Vagina (tissue), 2 donors: ENCODE data around the gene HNRNPAB.

Experiments used
- CTCF ChIP-seq, 3 experiments: fragments of 450-650 bp in 2 of 3; fragments of 200-600 bp in 1 of 3; sonication (generic) in 1 of 3; IDR thresholded peaks; one replicate each; pipeline ENCODE4 v1.5.1; 2017 to 2019; ENCODE audit warnings: antibody characterized with exemption in 3 of 3, mild to moderate bottlenecking in 2 of 3, moderate library complexity in 2 of 3
- POLR2AphosphoS5 ChIP-seq, 2 donors: sonication (generic); formaldehyde crosslinking; IDR thresholded peaks; one replicate each; pipeline ENCODE4 v1.9.0; 2017; ENCODE audit warnings: antibody characterized with exemption in 2 of 2, mild to moderate bottlenecking in 2 of 2, low read depth in 1 of 2; ENCODE audit not compliant: insufficient read depth in 1 of 2

DNA sequence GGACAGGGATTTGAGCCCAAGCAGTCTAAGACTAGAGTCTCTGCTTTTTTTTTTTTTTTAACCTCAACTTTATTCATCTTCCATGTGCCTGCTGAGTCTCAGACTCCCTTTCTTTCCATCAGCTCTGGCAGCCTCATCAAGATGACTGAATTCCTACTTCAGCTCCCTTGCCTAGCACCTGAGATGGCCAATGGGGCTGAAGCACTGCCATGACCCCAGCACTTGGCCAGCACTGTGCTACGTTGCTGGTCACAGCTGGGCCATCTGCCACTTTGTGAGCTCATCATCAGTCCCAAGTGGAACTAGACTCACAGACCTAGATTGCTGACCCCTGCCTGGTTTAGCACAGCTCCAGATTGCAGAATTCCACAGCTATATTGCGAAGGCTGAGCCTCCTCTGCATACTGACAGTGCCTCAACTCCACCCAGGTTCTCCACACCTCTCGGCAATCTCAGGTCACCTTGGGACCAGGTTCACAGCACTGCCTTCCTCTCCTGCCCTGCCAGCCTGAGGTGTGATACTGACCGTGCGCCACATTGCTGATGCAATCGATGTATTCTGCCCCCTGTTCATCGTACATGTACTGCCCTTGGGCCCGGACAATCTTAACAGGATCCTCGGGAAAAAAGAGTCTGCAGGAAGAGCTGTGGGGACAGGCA is 26.7 kb downstream of the HNRNPAB start:
- TF ChIP-seq POLR2AphosphoS5 (IDR thresholded peaks at IDR 0.05; ENCODE audit: insufficient read depth in 1 of 2, low read depth in 1 of 2): no peak
- no peak for TF ChIP-seq CTCF (IDR thresholded peaks at IDR 0.05)
